CD4-positive, alpha-beta T cell treated with Interleukin-15 for 1 hour (primary cell): Measurements from ENCODE around the gene CCSER2.
"Not testable (repeated sequence)": the region's sequence is repeated elsewhere in the genome, so short reads cannot be mapped to it uniquely, and the experiment has no call there.

Experiments
- DNase-seq: peaks from one replicate; pipeline ENCODE4 v3.0.0-alpha.2; 2020

CCSER2 gene

GRCh38 chr10:84401854-84402611 is 73.6 kb downstream of the CCSER2 start:
- DNase-seq, result no peak

- no peak for DNase-seq
Measured at GRCh38 chr10:84404783-84405182, 76.4 kb downstream of the CCSER2 start.

GRCh38 chr10:84405662-84406061 is 77.3 kb downstream of the CCSER2 start:
- DNase-seq, result no peak

GRCh38 chr10:84406561-84406960 is 78.2 kb downstream of the CCSER2 start:
- DNase-seq, result no peak

- no peak for DNase-seq
Measured at GRCh38 chr10:84407388-84408049, 79.1 kb downstream of the CCSER2 start.

GRCh38 chr10:84412482-84412881 is 84.1 kb downstream of the CCSER2 start:
- DNase-seq, result no peak

- DNase-seq, result not testable (repeated sequence)
Measured at GRCh38 chr10:84414110-84414509, 85.7 kb downstream of the CCSER2 start.

- DNase-seq, result no peak
Measured at GRCh38 chr10:84415539-84416244, 87.3 kb downstream of the CCSER2 start.

GRCh38 chr10:84416245-84416555 is 87.8 kb downstream of the CCSER2 start:
- DNase-seq, result no peak

GRCh38 chr10:84423719-84424118 is 95.3 kb downstream of the CCSER2 start:
- no peak for DNase-seq

- DNase-seq, result no peak
Measured at GRCh38 chr10:84424731-84425167, 96.4 kb downstream of the CCSER2 start.

GRCh38 chr10:84427903-84428650 is 99.7 kb downstream of the CCSER2 start:
- DNase-seq, result no peak

- no peak for DNase-seq
Measured at GRCh38 chr10:84428711-84429110, 100.3 kb downstream of the CCSER2 start.

GRCh38 chr10:84429926-84430520 is 101.6 kb downstream of the CCSER2 start:
- DNase-seq, result peak; percentile 60

GRCh38 chr10:84432891-84433290 is 104.5 kb downstream of the CCSER2 start:
- no peak for DNase-seq

- no peak for DNase-seq
Measured at GRCh38 chr10:84440781-84441180, 112.4 kb downstream of the CCSER2 start.

- DNase-seq, result no peak
Measured at GRCh38 chr10:84447701-84448400, 119.5 kb downstream of the CCSER2 start.

- DNase-seq, result not testable (repeated sequence)
Measured at GRCh38 chr10:84449351-84449750, 121.0 kb downstream of the CCSER2 start.

GRCh38 chr10:84452003-84452402 is 123.6 kb downstream of the CCSER2 start:
- DNase-seq, result no peak

- DNase-seq, result no peak
Measured at GRCh38 chr10:84453303-84453702, 124.9 kb downstream of the CCSER2 start.

- DNase-seq, result no peak
Measured at GRCh38 chr10:84456126-84456525, 127.7 kb downstream of the CCSER2 start.

- no peak for DNase-seq
Measured at GRCh38 chr10:84460520-84460919, 132.1 kb downstream of the CCSER2 start.
